Esophagus muscularis mucosa (tissue), 4 donors: ENCODE data around the gene IFI27L2. TPM values are rescaled to one million over a fixed set of nuclear protein-coding genes. Genes with fewer than 3 reads are reported as not detected.

Experiments
- DNase-seq: peaks from one replicate; pipeline ENCODE4 v3.0.0-alpha.2; 2017; ENCODE audit errors: extremely low spot score
- H3K27ac ChIP-seq, 4 donors: fragments of 200-600 bp; sonication (generic); replicated peaks in 1 of 4; 1 replicate in 3 of 4; 2 replicates in 1 of 4; pipeline ENCODE4 v1.5.1; 2016 to 2019; ENCODE audit warnings: mild to moderate bottlenecking in 1 of 4
- H3K27me3 ChIP-seq, 4 donors: fragments of 200-600 bp; sonication (generic); one replicate each; pipeline versions ENCODE4 v1.5.1 to v1.6.0; 2016 to 2019
- H3K36me3 ChIP-seq, 4 donors: fragments of 200-600 bp; sonication (generic); one replicate each; pipeline ENCODE4 v1.5.1; 2016 to 2019
- H3K4me1 ChIP-seq, 4 donors: fragments of 200-600 bp; sonication (generic); one replicate each; pipeline ENCODE4 v1.5.1; 2016 to 2019
- H3K4me3 ChIP-seq, 4 donors: fragments of 200-600 bp; sonication (generic); 1 replicate in 2 of 4; 2 replicates in 2 of 4; pipeline ENCODE4 v1.5.1; 2016 to 2019; ENCODE audit warnings: mild to moderate bottlenecking in 4 of 4, moderate library complexity in 1 of 4
- H3K9me3 ChIP-seq, 4 donors: fragments of 200-600 bp; sonication (generic); 1 replicate in 3 of 4; 2 replicates in 1 of 4; pipeline ENCODE4 v1.5.1; 2016 to 2019
- CTCF ChIP-seq, 3 experiments: fragments of 200-600 bp in 2 of 3; fragments of 450-650 bp in 1 of 3; sonication (generic) in 2 of 3; IDR thresholded peaks; one replicate each; pipeline ENCODE4 v1.5.1; 2017 to 2019; ENCODE audit warnings: antibody characterized with exemption in 3 of 3, mild to moderate bottlenecking in 2 of 3, moderate library complexity in 1 of 3
- EP300 ChIP-seq: sonication (generic); formaldehyde crosslinking; IDR thresholded peaks from one replicate; pipeline ENCODE4 v1.6.1; 2017; ENCODE audit warnings: antibody characterized with exemption
- POLR2A ChIP-seq: fragments of 450-650 bp; IDR thresholded peaks from one replicate; pipeline ENCODE4 v1.6.1; 2017; ENCODE audit warnings: antibody characterized with exemption, moderate library complexity, mild to moderate bottlenecking, low read depth
- POLR2AphosphoS5 ChIP-seq, 2 donors: sonication (generic); formaldehyde crosslinking; IDR thresholded peaks; one replicate each; pipeline ENCODE4 v1.6.1; 2017; ENCODE audit warnings: antibody characterized with exemption in 2 of 2
- WGBS: methylation state at CpG from one replicate; pipeline ENCODE4 v1.1.5; 2018; 5-methylcytosine and 5-hydroxymethylcytosine counted together
- intact Hi-C: fragments of 100-400 bp; cut with DNase I; formaldehyde crosslinking; loops from one replicate; pipeline ENCODE4 v1.15.1; 2023
- total RNA-seq, 4 donors: library from RNA; depleted of rRNA; stranded (reverse); fragments of >200 nt; gene quantifications; one replicate each; pipeline versions ENCODE4 v1.1.0 to v1.2.1, GENCODE V29; 2016

IFI27L2 gene
- total RNA-seq, 4 donors from 2014 or later: 38.8 to 83.9 (median 64.7) TPM

- TF ChIP-seq POLR2AphosphoS5 (IDR thresholded peaks at IDR 0.05) (no peak), POLR2A (no peak), CTCF (IDR thresholded peaks at IDR 0.05) (no peak), EP300 (no peak)
- H3K36me3 ChIP-seq: peaks cover 0 to 8% (median 3%) of the 10 kb centered on the region in 4 donors
- peaks cover 0 to 23% (median 19%) of the 10 kb centered on the region in 4 donors for H3K9me3 ChIP-seq
- DNase-seq: no peak
- intact Hi-C loops: no loop called here
- no peak overlapping the region for H3K27ac ChIP-seq
- peaks cover 0 to 7% (median 0%) of the 10 kb centered on the region in 4 donors for H3K27me3 ChIP-seq
- H3K4me1 ChIP-seq: peaks cover 8 to 16% (median 10%) of the 10 kb centered on the region in 4 donors
- no peak overlapping the region for H3K4me3 ChIP-seq
Measured at GRCh38 chr14:94119071-94119470, 10.3 kb downstream of the IFI27L2 start.

GRCh38 chr14:94117856-94118255, 11.5 kb downstream of the IFI27L2 start:
- WGBS: 85% methylated on average over 9 of the region's 9 CpGs
- Histone ChIP-seq H3K9me3 (peaks cover 0 to 23% (median 19%) of the 10 kb centered on the region in 4 donors), H3K36me3 (peaks cover 0 to 8% (median 3%) of the 10 kb centered on the region in 4 donors), H3K27me3 (peaks cover 0 to 7% (median 0%) of the 10 kb centered on the region in 4 donors), H3K4me1 (peaks cover 20 to 27% (median 21%) of the 10 kb centered on the region in 4 donors), H3K27ac (no peak overlapping the region), H3K4me3 (no peak overlapping the region)
- intact Hi-C loops: no loop called here
- no peak for DNase-seq
- TF ChIP-seq EP300 (no peak), POLR2A (no peak), CTCF (IDR thresholded peaks at IDR 0.05) (no peak), POLR2AphosphoS5 (IDR thresholded peaks at IDR 0.05) (no peak)

GRCh38 chr14:94116701-94117100, 12.7 kb downstream of the IFI27L2 start:
- H3K36me3 ChIP-seq: peaks cover 0 to 8% (median 3%) of the 10 kb centered on the region in 4 donors
- no peak overlapping the region for H3K4me3 ChIP-seq
- 89% methylated on average over 6 of the region's 10 CpGs for WGBS
- DNase-seq: no peak
- peaks cover 0 to 7% (median 0%) of the 10 kb centered on the region in 4 donors for H3K27me3 ChIP-seq
- TF ChIP-seq EP300: no peak
- no peak for TF ChIP-seq POLR2AphosphoS5 (IDR thresholded peaks at IDR 0.05)
- TF ChIP-seq POLR2A: no peak
- no peak for TF ChIP-seq CTCF (IDR thresholded peaks at IDR 0.05)
- H3K27ac ChIP-seq: no peak overlapping the region
- peaks cover 22 to 27% (median 23%) of the 10 kb centered on the region in 4 donors for H3K4me1 ChIP-seq
- H3K9me3 ChIP-seq: peaks cover 0 to 23% (median 19%) of the 10 kb centered on the region in 4 donors
- intact Hi-C loops: no loop called here

GRCh38 chr14:94115631-94116030, 13.8 kb downstream of the IFI27L2 start:
- Histone ChIP-seq H3K4me3 (no peak overlapping the region), H3K27ac (peak overlapping the region in 2 of 4 donors; percentile 41 to 53), H3K9me3 (peaks cover 0 to 18% (median 14%) of the 10 kb centered on the region in 4 donors), H3K27me3 (peaks cover 0 to 7% (median 0%) of the 10 kb centered on the region in 4 donors), H3K36me3 (peaks cover 0 to 8% (median 3%) of the 10 kb centered on the region in 4 donors), H3K4me1 (peaks cover 22 to 29% (median 24%) of the 10 kb centered on the region in 4 donors)
- DNase-seq: no peak
- 90% methylated on average over 15 of the region's 15 CpGs for WGBS
- intact Hi-C loops: no loop called here
- TF ChIP-seq POLR2AphosphoS5 (IDR thresholded peaks at IDR 0.05) (no peak), POLR2A (no peak)

- H3K27me3 ChIP-seq: peaks cover 0 to 7% (median 0%) of the 10 kb centered on the region in 4 donors
- H3K9me3 ChIP-seq: peaks cover 0 to 13% (median 10%) of the 10 kb centered on the region in 4 donors
- H3K27ac ChIP-seq: peak overlapping the region in 3 of 4 donors; percentile 17 to 80 (median 72)
- 56% methylated on average over 4 of the region's 4 CpGs for WGBS
- H3K4me1 ChIP-seq: peaks cover 22 to 32% (median 27%) of the 10 kb centered on the region in 4 donors
- TF ChIP-seq CTCF (IDR thresholded peaks at IDR 0.05) (no peak), POLR2A (no peak), POLR2AphosphoS5 (IDR thresholded peaks at IDR 0.05) (peak; percentile 20 to 46)
- intact Hi-C loops: no loop called here
- no peak overlapping the region for H3K4me3 ChIP-seq
- DNase-seq: no peak
- peaks cover 0 to 8% (median 3%) of the 10 kb centered on the region in 4 donors for H3K36me3 ChIP-seq
Measured at GRCh38 chr14:94115058-94115591, 14.3 kb downstream of the IFI27L2 start.
